HL-60 (cell line): Measurements from ENCODE around the gene ACAP1.

ENCODE experiments used
- DNase-seq, 2 experiments: peaks; one replicate each; pipeline ENCODE4 v3.0.0-alpha.2; 2010 to 2020; ENCODE audit warnings: low read depth in 1 of 2, low spot score in 1 of 2
- H3K27ac ChIP-seq: fragments of 250-450 bp; sonication (Bioruptor Pico); replicated peaks from 2 replicates; pipeline ENCODE4 v1.5.1; 2020; ENCODE audit warnings: mild to moderate bottlenecking, moderate library complexity
- H3K27me3 ChIP-seq: fragments of 250-450 bp; sonication (Bioruptor Pico); 2 replicates; pipeline ENCODE4 v1.5.1; 2021; ENCODE audit warnings: mild to moderate bottlenecking, moderate library complexity; ENCODE audit not compliant: insufficient read depth, poor library complexity, severe bottlenecking
- H3K4me3 ChIP-seq: replicated peaks from 2 replicates; pipeline ENCODE4 v1.5.1; 2011; ENCODE audit warnings: mild to moderate bottlenecking, control low read depth, low read length; ENCODE audit not compliant: insufficient read depth
- CTCF ChIP-seq: IDR thresholded peaks from one replicate; pipeline ENCODE4 v1.5.1; 2011; ENCODE audit warnings: low read length, control low read depth, inconsistent platforms; ENCODE audit not compliant: insufficient read depth
- GABPA ChIP-seq: IDR thresholded peaks from 2 replicates; pipeline ENCODE4 v1.6.1; 2012; ENCODE audit warnings: low read depth
- POLR2AphosphoS5 ChIP-seq: IDR thresholded peaks from 2 replicates; pipeline ENCODE4 v1.6.1; 2012; ENCODE audit warnings: low read depth
- REST ChIP-seq: IDR thresholded peaks from 2 replicates; pipeline ENCODE4 v1.6.1; 2012; ENCODE audit warnings: low read depth; ENCODE audit not compliant: insufficient replicate concordance
- SPI1 ChIP-seq: IDR thresholded peaks from 2 replicates; pipeline ENCODE4 v1.6.1; 2012; ENCODE audit warnings: low read depth, mild to moderate bottlenecking, borderline replicate concordance

ACAP1 gene

GRCh38 chr17:7369825-7370224, 33.5 kb downstream of the ACAP1 start:
- Histone ChIP-seq H3K4me3 (no peak overlapping the region), H3K27me3 (no peaks in the 10 kb centered on the region), H3K27ac (no peak overlapping the region)
- no peak for DNase-seq
- TF ChIP-seq POLR2AphosphoS5, result no peak

- no peak for DNase-seq
- TF ChIP-seq POLR2AphosphoS5, result no peak
- TF ChIP-seq SPI1, result no peak
- no peak for TF ChIP-seq GABPA
- no peak for TF ChIP-seq REST
- no peak for TF ChIP-seq CTCF
- Histone ChIP-seq H3K4me3 (no peak overlapping the region), H3K27ac (no peak overlapping the region), H3K27me3 (no peaks in the 10 kb centered on the region)
Observed at GRCh38 chr17:7370853-7371252, 34.5 kb downstream of the ACAP1 start.

GRCh38 chr17:7374353-7374752, 38.0 kb downstream of the ACAP1 start:
- Histone ChIP-seq H3K27me3 (no peaks in the 10 kb centered on the region), H3K27ac (no peak overlapping the region), H3K4me3 (no peak overlapping the region)
- TF ChIP-seq POLR2AphosphoS5 (no peak), CTCF (no peak), GABPA (no peak), SPI1 (no peak), REST (no peak)
- no peak for DNase-seq

GRCh38 chr17:7379134-7379533, 42.8 kb downstream of the ACAP1 start:
- TF ChIP-seq POLR2AphosphoS5 (no peak), REST (no peak), SPI1 (no peak)
- no peaks in the 10 kb centered on the region for H3K27me3 ChIP-seq

More at GRCh38 chr17:7379134-7379533, 42.8 kb downstream of the ACAP1 start:
- H3K4me3 ChIP-seq, result no peak overlapping the region
- no peak for DNase-seq
- H3K27ac ChIP-seq, result no peak overlapping the region
